GM12801 (cell line): ENCODE data around the gene MIGA2.

ENCODE experiments used
- TF ChIP-seq, protein P1 (sequence below): IDR thresholded peaks from one replicate; pipeline ENCODE4 v1.5.1; 2011; ENCODE audit warnings: control low read depth; ENCODE audit not compliant: insufficient read length; ENCODE audit errors: extremely low read depth

Gene MIGA2

DNA sequence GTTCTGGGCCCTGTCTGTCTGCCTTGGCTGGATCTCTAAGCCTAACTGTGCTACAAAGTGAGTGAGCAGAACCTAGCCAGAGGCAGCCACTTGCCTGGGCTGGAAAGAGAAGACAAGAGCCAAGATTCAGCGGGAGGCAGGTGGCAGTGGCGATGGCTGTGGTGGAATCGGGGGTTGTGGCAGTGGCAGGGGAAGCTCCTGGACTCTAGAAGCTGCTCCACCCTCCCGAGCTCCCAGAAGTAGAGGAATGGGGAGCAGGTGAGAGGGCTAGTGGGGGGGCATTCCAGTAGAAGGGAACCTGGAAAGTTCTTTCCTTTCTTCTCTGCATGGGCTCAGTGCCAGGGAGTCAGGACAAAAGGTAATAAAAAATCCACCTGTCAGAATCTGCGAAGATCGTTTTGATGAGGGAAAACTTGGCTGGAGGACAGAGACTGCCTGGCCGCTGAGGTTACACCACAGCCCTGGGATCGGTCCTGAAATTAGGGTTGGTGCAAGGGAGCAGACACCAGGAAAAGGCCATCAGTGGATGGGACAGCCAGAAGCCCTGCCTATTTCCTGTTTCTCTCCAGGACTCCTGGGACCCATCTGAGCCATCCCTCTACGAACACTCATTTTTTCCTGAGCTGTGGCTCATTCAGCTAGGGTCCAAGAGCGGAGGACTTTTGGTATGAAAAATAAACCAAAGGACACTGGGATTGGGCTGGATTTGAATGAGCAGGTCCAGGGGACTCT, 72.5 kb downstream of the MIGA2 start:
- TF ChIP-seq, protein P1, sequence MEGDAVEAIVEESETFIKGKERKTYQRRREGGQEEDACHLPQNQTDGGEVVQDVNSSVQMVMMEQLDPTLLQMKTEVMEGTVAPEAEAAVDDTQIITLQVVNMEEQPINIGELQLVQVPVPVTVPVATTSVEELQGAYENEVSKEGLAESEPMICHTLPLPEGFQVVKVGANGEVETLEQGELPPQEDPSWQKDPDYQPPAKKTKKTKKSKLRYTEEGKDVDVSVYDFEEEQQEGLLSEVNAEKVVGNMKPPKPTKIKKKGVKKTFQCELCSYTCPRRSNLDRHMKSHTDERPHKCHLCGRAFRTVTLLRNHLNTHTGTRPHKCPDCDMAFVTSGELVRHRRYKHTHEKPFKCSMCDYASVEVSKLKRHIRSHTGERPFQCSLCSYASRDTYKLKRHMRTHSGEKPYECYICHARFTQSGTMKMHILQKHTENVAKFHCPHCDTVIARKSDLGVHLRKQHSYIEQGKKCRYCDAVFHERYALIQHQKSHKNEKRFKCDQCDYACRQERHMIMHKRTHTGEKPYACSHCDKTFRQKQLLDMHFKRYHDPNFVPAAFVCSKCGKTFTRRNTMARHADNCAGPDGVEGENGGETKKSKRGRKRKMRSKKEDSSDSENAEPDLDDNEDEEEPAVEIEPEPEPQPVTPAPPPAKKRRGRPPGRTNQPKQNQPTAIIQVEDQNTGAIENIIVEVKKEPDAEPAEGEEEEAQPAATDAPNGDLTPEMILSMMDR: no peak

DNA sequence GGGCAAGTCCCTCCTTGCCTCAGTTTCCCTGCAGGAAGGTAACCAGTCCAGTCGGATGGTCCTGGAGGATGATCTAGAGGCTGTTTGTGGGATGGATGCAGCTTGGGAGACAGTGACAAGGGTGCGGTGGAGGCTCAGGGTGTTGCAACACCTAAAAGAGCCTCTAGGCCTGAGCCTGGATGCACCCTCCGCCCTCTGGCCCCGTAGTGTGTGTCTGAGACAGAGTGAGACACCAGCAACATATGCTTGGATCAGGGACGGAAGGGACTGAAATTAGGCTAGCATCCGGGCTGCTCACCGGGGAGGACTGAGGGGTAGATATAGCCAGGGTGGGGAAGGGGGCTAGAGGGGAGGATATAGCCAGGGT, 73.1 kb downstream of the MIGA2 start:
- TF ChIP-seq, protein P1: no peak

DNA sequence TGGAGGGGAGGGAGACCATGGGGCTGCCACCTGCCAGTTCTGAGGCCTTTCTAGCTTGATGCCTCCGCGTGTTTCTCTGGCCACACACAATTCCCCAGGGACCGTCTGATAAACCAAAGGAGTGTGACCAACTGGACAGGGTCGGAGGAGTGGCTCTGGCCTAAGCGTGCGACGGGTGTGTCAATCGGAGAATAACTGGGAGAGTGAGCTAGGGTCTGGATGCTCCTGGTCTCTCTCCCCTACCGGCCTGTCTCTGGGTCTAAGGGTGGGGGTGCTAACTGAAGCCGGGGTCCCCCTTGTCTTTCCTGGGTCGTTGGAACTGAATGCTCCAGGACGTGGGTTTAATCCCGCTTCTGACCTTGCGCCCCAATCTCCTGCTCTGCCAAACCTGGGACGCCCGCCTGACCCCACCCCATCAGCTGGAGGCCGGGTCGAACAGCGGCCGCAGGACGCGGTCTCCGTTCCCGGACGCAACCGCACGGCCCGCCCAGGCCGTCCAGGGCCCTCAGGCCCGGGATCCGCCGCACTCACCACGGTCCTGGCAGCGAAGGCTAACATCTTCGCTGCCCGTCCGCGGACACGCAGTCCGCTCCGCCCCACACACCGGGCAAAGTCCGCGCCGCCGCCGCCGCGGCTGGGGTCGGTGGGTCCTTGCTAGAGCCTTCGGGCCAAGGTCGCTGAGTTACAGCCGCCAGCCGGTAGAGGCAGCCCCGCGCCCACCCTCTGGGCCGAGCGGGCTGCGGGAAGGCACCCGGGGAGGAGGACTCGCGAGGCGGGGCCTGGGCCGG, 73.7 kb downstream of the MIGA2 start:
- TF ChIP-seq, protein P1: no peak

DNA sequence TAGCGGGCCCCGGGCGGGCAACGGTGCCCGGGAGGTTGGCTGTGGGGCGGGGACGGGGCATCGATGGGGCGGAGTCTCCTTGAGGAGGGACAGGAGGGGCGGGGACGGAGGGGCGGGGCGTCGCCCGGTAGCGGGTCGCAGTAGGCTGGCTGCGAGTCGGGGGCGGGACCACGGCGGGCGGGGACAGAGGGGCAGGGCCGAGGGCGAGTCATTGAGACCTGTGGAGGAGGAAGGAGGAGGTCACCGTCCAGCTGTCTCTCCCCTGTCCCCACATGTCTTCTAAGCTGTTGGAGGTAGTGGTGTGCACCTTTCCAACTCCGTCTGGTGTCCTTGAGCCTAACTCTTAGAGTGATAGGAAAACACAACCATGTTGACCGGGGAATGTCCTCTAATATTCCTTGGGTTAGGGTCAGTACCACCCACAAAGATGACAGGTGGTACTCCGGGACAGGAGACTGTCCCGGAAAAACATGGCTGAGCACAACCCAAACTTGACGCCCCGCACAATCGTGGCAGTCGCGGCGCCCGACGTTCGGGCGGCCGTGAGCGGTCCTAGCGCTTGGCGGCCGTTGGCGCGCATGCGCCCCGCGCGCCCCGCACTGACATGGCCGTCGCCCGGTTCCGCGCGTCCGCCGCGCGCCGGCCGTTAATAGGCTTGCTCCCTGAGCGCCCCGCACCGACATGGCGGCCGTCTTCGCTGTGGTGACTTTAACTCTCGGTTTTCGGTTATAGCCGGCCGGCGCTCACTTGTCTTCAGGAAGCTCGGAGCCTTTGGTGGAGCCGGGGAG, 74.5 kb downstream of the MIGA2 start, which contains the start of the genes CRAT and PTPA:
Gene CRAT, minus strand, starts transcription at position 54 of the 788 bp plus-strand sequence. CDS start 284 bp downstream, outside the sequence.
Gene PTPA, plus strand, starts transcription at position 676 of the 788 bp plus-strand sequence. CDS start 186 bp downstream, outside the sequence.
- TF ChIP-seq, protein P1: no peak

DNA sequence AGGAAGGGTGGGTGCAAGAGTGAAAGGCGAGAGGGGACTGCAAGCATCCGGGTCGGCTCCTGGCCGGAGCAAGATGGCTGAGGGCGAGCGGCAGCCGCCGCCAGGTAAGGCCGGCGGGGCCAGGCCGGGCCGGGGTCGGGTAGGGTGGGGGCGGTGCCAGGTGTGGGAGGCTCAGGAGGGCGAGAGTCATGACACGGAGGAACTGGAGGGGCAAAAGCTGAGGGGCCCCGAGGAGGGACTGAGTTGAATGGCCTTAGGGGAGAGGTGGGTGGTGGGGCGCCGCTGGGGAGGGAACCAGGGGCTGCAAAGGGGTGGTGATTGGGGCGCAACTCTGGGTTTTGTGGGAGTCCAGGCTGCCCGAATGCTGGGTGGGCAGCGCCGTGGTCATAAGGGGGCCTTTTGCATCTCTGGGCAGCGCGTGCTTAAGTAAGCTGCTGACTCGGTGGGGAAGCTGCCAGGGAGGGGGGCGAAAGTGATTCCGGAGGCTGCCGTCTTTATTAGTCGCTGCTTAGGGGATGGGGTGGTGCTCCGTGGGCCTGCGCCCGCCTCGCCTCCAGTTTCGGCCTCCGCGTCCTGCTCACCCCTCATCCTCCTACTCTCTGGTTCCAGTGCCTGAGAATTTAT, 75.2 kb downstream of the MIGA2 start:
- TF ChIP-seq, protein P1: no peak

DNA sequence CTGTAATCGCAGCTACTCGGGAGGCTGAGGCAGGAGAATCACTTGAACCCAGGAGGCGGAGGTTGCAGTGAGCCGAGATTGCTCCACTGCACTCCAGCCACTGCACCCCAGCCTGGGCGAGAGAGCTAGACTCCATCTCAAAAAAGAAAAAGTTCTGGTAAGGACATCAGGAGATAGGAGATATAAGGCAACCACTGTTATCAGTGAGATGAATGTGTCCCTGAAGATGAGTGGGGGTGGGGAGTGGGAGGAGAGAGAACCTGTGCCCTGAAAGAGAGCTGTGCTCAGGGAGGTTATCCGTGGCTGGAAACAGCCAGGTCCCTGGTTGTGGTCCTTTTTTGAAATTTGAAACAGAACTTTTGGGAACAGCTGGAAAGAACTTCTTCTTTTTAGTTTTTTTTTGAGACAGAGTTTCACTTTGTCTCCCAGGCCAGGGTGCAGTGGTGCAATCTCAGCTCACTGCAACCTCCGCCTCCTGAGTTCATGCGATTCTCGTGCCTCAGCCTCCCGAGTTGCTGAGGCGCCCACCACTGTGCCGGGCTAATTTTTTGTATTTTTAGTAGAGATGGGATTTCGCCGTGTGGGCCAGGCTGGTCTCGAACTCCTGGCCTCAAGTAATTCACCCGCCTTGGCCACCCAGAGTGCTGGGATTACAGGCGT, 77.3 kb downstream of the MIGA2 start:
- TF ChIP-seq, protein P1: no peak
